Astrocyte of the hippocampus (primary cell): Measurements from ENCODE around the gene PRODH.
"Not testable (repeated sequence)": the region's sequence is repeated elsewhere in the genome, so short reads cannot be mapped to it uniquely, and the experiment has no call there.

ENCODE experiments used
- DNase-seq: peaks from one replicate; pipeline ENCODE4 v3.0.0; 2011; ENCODE audit warnings: low read depth, low spot score

Gene PRODH

DNA sequence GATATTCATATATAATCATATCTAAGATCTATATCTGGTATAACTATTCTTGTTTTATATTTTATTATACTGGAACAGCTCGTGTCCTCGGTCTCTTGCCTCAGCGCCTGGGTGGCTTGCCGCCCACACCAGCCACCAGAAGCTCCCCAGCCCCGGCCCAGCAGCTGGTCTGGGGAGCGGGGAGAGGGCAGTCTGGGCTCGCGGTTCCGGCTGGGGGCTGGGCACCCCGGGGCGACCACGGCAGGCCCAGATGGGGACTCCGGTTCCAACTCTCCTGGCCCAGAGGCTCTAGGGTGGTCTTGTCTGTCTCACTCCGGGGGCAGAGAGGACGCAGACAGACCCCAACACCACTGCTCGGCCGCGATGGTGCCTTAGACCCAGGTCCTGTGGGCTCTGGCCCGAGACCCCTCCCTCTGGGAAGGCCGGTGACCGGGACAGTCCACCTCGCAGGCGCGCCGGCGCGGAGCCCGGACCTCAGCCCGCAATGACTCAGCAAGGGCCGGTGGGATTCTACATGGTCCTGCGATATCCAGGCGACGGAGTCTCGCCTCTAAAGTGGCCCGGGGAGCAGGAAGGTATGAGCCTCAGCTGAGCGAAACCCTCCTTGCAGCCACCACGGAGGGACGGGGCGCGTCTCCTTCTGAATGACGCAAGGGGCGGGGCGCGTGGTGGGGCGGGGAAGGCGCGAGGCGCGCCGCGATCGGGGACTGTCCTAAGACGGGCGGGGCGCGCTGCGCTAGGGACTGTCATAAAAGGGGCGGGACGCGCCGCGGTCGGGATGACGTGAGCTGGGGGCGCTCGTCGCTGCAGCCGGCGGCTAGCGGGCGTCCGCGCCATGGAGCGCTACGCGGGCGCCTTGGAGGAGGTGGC, 30.3 kb downstream of the PRODH start, which contains the start of gene DGCR6:
TSS of gene DGCR6 (plus strand) at position 781 of the 870 bp plus-strand sequence. CDS start at position 836, 55 bp downstream.
- no peak for DNase-seq

DNA sequence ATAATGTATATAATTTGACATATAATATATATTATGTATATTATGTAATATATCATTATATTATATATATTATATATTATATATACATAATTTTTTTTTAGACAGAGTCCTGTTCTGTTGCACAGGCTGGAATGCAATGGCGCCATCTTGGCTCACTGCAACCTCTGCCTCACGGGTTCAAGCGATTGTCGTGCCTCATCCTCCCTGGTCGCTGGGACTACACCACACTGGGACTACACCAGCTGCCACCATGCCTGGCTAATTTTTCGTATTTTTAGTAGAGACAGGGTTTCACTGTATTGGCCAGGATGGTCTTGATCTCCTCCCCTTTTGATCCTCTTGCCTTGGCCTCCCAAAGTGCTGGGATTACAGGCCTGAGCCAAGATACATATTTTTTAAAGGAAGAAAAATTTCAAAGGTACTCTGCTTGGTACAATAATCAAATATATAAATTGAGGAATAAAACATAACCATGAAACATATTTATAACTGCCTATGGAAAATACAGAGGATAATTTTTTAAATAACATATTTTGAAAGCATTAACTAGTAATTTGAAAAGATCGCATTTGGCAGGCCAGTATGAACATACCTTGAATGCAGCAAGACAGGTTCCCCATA, 39.9 kb downstream of the PRODH start:
- DNase-seq = not testable (repeated sequence)

GRCh38 chr22:18893775-18894174, 42.3 kb downstream of the PRODH start:
- DNase-seq = not testable (repeated sequence)

DNA sequence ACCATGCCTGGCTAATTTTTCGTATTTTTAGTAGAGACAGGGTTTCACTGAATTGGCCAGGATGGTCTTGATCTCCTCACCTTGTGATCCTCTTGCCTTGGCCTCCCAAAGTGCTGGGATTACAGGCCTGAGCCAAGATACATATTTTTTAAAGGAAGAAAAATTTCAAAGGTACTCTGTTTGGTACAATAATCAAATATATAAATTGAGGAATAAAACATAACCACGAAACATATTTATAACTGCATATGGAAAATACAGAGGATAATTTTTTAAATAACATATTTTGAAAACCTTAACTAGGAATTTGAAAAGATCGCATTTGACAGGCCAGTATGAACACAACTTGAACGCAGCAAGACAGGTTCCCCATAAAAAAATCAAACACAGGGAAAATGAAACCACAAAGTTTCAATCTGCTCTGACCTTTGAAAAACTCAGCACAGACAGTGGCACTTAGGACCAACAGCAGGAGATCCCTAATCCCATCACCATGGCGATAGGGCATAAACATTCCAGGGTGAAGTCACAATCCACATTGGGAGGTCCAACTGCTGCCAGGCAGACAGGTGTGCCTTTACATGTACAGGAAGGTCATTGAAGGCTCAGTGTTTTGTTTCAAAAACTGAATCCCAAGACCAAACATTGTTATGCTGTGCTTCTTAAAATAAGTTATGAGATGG, 45.4 kb downstream of the PRODH start:
- DNase-seq = not testable (repeated sequence)

DNA sequence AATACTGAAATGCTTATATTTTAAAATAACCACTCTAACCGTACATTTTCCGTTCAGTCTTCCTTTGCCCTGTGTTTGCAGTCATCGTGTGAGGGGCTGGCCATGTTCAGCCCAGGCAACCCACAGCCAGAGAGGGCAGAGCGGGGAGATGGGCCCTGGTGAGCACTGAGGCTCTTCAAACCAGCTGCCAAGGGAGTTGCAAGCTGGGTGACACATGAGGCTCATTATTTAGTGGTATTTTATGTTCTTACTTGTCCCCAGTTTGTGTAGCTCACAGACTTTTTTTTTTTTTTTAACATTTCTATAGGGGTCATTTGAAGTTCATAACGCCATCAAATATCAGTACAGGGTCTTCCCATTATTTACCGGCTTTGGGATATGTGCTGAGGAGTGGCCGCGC, 48.0 kb downstream of the PRODH start:
- no peak for DNase-seq

DNA sequence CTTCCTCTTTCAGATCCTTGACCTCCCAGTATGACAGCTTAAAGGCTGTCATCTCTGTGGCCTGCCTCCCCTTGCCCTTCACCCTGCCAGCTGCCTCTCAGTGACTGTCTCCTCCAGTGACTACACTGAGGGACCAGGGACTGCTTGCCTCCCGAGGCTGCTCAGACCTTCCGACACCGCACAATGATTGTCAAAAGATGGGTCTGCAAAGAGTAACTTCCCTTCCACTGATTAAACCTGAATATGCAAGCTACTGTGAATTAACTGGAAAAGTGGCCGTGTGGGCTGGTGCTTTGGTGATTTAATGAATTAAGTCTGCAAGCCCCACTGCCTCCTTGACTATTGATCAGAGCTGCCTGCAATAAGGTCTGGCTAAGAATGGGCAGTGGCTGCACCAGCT, 51.6 kb downstream of the PRODH start:
- not testable (repeated sequence) for DNase-seq

- DNase-seq = not testable (repeated sequence)
These were observed 54.8 kb downstream of the PRODH start for GRCh38 chr22:18881260-18881659.
